ENCODE results near the gene ITGA2. TPM values are rescaled to one million over a fixed set of nuclear protein-coding genes. Genes with fewer than 3 reads are reported as not detected.

ITGA2 gene
- total RNA-seq, 2 donors from 2014 or later: 18.3 to 19.7 TPM

DNA sequence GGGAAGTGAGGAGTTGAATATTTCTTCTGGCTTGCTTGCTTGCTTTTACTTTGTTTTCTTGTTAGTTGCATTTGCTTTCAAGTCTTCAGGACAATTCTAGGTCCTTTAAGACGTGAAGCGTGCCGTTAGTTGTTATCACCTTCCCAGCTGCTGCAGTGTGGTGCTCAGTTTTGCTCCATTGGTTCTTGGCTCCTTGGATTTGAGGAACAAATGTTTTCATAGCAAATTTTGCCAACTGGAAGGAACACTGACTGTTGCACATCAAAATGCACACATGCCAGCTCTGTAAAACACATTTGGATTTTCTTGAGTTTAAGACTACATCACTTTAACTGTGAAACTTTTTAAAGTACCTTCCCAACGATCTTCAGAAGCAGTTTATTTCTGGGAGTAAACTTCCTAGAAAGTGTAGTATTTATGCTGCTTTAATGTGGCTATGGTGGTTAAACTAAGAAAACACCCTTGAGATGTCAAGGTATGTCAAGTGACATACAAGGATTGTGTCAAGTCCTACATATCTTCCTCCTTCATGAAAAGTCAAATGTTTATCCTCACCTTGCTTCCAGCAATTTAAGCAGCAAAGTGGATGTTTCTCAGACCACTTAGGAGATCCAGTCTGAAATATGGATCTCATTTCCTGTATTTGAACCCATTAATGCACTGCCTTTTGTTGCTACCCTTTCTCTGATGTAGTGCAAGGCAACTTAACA lies 95.5 kb downstream of the ITGA2 start:
- Histone ChIP-seq H3K9ac (ENCODE audit: low read depth in 2 of 2, low read length in 2 of 2) (no peak overlapping the region), H3K27me3 (no peaks in the 10 kb centered on the region), H3K4me1 (no peaks in the 10 kb centered on the region), H3K9me3 (no peaks in the 10 kb centered on the region), H3K4me3 (no peak overlapping the region), H3K36me3 (no peaks in the 10 kb centered on the region), H3K27ac (no peak overlapping the region)
- TF ChIP-seq, protein P1, sequence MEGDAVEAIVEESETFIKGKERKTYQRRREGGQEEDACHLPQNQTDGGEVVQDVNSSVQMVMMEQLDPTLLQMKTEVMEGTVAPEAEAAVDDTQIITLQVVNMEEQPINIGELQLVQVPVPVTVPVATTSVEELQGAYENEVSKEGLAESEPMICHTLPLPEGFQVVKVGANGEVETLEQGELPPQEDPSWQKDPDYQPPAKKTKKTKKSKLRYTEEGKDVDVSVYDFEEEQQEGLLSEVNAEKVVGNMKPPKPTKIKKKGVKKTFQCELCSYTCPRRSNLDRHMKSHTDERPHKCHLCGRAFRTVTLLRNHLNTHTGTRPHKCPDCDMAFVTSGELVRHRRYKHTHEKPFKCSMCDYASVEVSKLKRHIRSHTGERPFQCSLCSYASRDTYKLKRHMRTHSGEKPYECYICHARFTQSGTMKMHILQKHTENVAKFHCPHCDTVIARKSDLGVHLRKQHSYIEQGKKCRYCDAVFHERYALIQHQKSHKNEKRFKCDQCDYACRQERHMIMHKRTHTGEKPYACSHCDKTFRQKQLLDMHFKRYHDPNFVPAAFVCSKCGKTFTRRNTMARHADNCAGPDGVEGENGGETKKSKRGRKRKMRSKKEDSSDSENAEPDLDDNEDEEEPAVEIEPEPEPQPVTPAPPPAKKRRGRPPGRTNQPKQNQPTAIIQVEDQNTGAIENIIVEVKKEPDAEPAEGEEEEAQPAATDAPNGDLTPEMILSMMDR (IDR thresholded peaks at IDR 0.05): no peak
- no peak for DNase-seq
- intact Hi-C loops (cut with DNase I): no loop called here

DNA sequence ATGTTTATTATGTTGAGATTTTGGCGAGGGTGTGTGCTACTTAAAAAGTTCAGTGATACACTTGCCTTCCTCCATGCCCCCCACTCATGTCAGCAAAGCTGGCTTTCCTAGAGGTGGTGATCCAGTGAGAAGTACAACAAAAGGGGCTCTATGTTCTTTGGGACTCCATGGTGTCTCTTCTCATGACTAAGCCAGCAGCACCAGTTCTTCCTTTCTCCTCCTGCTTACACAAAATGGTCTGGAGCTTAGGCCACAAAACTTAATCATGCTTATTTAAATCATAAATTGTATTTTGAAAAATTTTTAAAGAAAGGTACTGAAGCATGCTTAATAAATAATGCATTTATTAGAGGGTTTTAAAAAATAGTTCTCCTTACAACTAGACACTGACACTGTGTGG lies 98.0 kb downstream of the ITGA2 start:
- no peaks in the 10 kb centered on the region for H3K27me3 ChIP-seq
- intact Hi-C loops (cut with DNase I): no loop called here
- no peak for DNase-seq
- H3K36me3 ChIP-seq: no peaks in the 10 kb centered on the region
- H3K9ac ChIP-seq (ENCODE audit: low read depth in 2 of 2, low read length in 2 of 2): no peak overlapping the region
- H3K9me3 ChIP-seq: no peaks in the 10 kb centered on the region
- TF ChIP-seq, protein P1 (IDR thresholded peaks at IDR 0.05): no peak
- no peak overlapping the region for H3K4me3 ChIP-seq
- H3K4me1 ChIP-seq: no peaks in the 10 kb centered on the region
- no peak overlapping the region for H3K27ac ChIP-seq

DNA sequence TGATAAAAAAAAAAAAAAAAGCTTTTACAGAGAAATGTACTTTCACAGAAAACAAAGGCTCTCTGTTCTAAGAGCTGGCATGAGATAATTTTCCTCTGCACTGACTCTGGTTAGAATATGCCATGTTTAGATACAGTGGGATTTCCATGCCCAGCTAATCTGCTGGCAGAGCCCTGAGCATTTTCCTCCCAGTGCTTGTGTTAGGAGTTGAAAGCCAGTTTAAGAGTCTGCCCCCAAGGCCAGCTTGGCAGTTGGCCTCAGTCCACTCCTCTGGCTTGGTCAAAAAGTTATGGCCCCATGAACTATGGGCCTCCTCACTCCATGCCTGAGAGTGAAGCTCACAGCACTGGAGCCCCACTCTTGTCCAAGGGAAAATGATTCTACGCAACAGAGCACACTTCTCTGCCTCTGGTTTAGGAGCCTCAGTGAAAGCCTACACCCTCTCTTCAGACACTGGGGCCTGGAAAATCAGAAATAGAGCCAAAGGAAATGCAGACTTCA lies 98.5 kb downstream of the ITGA2 start:
- no peaks in the 10 kb centered on the region for H3K36me3 ChIP-seq
- TF ChIP-seq, protein P1 (IDR thresholded peaks at IDR 0.05): no peak
- DNase-seq: no peak
- no peaks in the 10 kb centered on the region for H3K9me3 ChIP-seq
- no peaks in the 10 kb centered on the region for H3K4me1 ChIP-seq
- H3K27me3 ChIP-seq: no peaks in the 10 kb centered on the region
- intact Hi-C loops (cut with DNase I): no loop called here
- no peak overlapping the region for H3K27ac ChIP-seq
- H3K4me3 ChIP-seq: no peak overlapping the region
- no peak overlapping the region for H3K9ac ChIP-seq (ENCODE audit: low read depth in 2 of 2, low read length in 2 of 2)

DNA sequence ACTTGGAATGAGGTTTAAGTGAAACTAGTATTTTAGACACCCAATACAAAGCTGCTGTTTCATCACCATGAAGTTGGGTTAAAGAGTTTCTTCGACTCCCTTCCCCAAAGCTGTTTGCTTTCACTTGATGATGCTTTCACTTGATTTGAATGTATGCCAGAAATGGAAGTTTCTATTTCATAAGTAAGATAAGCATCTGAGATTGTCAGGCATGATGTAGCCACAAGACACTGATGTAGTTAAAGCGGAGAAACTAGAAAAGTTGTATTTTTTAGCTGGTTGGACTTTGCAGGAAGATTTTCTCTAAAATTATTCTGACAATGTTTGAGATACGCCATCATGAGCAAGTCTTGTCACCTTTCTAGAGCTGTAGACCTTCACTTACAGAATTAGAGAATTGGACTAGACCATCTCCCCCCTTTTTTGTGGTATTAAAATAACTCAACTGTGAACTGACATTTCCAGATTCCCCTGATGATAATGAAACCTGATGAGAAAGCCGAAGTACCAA lies 100.4 kb downstream of the ITGA2 start:
- Histone ChIP-seq H3K4me1 (no peaks in the 10 kb centered on the region), H3K9ac (ENCODE audit: low read depth in 2 of 2, low read length in 2 of 2) (no peak overlapping the region), H3K27me3 (no peaks in the 10 kb centered on the region), H3K4me3 (no peak overlapping the region), H3K36me3 (no peaks in the 10 kb centered on the region), H3K27ac (no peak overlapping the region), H3K9me3 (no peaks in the 10 kb centered on the region)
- DNase-seq: no peak
- intact Hi-C loops (cut with DNase I): no loop called here
- TF ChIP-seq, protein P1 (IDR thresholded peaks at IDR 0.05): no peak

DNA sequence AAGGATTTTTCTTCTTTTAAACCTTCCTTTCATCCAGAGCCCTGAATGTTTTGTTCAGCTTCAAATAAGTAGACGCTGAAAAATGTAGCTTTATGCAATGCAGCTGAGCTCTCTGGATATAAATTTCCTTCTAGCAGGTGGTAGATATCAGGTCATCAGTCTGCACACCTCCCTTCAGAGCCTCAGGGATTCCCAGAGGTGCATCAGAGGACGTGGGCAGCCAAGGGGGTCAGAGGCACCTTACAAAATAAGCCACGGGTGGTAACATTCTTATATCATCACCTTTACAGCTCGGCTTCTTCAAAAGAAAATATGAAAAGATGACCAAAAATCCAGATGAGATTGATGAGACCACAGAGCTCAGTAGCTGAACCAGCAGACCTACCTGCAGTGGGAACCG lies 101.1 kb downstream of the ITGA2 start:
- no peaks in the 10 kb centered on the region for H3K27me3 ChIP-seq
- no peak overlapping the region for H3K27ac ChIP-seq
- H3K4me3 ChIP-seq: no peak overlapping the region
- intact Hi-C loops (cut with DNase I): loop anchor here (10.0 kb wide), 1 partner anchor 305 kb away; the partner anchor contains the start of genes ITGA1 and PELO
- H3K36me3 ChIP-seq: no peaks in the 10 kb centered on the region
- DNase-seq: no peak
- TF ChIP-seq, protein P1 (IDR thresholded peaks at IDR 0.05): no peak
- H3K4me1 ChIP-seq: no peaks in the 10 kb centered on the region
- no peaks in the 10 kb centered on the region for H3K9me3 ChIP-seq
- no peak overlapping the region for H3K9ac ChIP-seq (ENCODE audit: low read depth in 2 of 2, low read length in 2 of 2)

Measured in colonic mucosa (tissue), 4 donors.